H1 (cell line): Measurements from ENCODE around the gene ARHGEF40. TPM values are rescaled to one million over a fixed set of nuclear protein-coding genes. Genes with fewer than 3 reads are reported as not detected.

Experiments
- CTCF ChIA-PET: fragments of 300-600 bp; sonication (Branson Sonifier 250); formaldehyde crosslinking; loops from one replicate; lab custom pipeline; 2021; ENCODE audit not compliant: partially characterized antibody; lab: Charles Lee
- POLR2A ChIA-PET: fragments of 300-600 bp; sonication (Branson Sonifier 250); formaldehyde crosslinking; loops from one replicate; lab custom pipeline; 2021; ENCODE audit warnings: inconsistent platforms; ENCODE audit not compliant: partially characterized antibody; lab: Charles Lee
- DNase-seq, 2 experiments: peaks; one replicate each; pipeline versions ENCODE4 v3.0.0 to v3.0.0-alpha.2; 2010 to 2022; ENCODE audit warnings: low spot score in 2 of 2, low read depth in 1 of 2, mixed read lengths in 1 of 2
- FAIRE-seq: peaks from 2 replicates; lab custom pipeline; 2011; peaks lifted over from hg19 to GRCh38; lab: Jason Lieb, UNC
- H2AFZ ChIP-seq: 2 replicates; pipeline ENCODE4 v1.8.1; 2012; ENCODE audit warnings: low read length, inconsistent platforms
- H2AK5ac ChIP-seq: 2 replicates; pipeline ENCODE4 v1.6.1; 2013; ENCODE audit warnings: low read depth, low read length
- H2BK120ac ChIP-seq: replicated peaks from 2 replicates; pipeline ENCODE3; 2013; ENCODE audit warnings: low read depth, low read length, inconsistent platforms
- H2BK12ac ChIP-seq: 2 replicates; pipeline ENCODE4 v1.6.1; 2013; ENCODE audit warnings: low read depth, low read length
- H2BK15ac ChIP-seq: 2 replicates; pipeline ENCODE4 v1.6.1; 2013; ENCODE audit warnings: low read length
- H2BK20ac ChIP-seq: 2 replicates; pipeline ENCODE4 v1.6.1; 2013; ENCODE audit warnings: low read length
- H2BK5ac ChIP-seq: 2 replicates; pipeline ENCODE4 v1.6.1; 2013; ENCODE audit warnings: low read depth, low read length
- H3K14ac ChIP-seq: 2 replicates; pipeline ENCODE4 v1.6.1; 2013; ENCODE audit warnings: inconsistent platforms; ENCODE audit not compliant: insufficient read length
- H3K18ac ChIP-seq: 2 replicates; pipeline ENCODE4 v1.6.1; 2013; ENCODE audit warnings: low read length; ENCODE audit errors: extremely low read depth
- H3K23ac ChIP-seq: 2 replicates; pipeline ENCODE4 v1.6.1; 2013; ENCODE audit warnings: inconsistent platforms; ENCODE audit not compliant: insufficient read length
- H3K23me2 ChIP-seq: 2 replicates; pipeline ENCODE4 v1.6.1; 2013; ENCODE audit warnings: low read depth, low read length
- H3K27ac ChIP-seq: 2 replicates; pipeline ENCODE4 v1.6.1; 2011; ENCODE audit warnings: low read depth, low read length, inconsistent platforms
- H3K27me3 ChIP-seq, 4 experiments: replicated peaks in 1 of 4; 1 replicate in 1 of 4; 2 replicates in 3 of 4; pipeline versions ENCODE4 v1.6.1 to v1.8.1; 2011 to 2013; ENCODE audit warnings: low read length in 3 of 4, mild to moderate bottlenecking in 3 of 4, inconsistent platforms in 2 of 4, mixed read lengths in 2 of 4, moderate library complexity in 1 of 4; ENCODE audit not compliant: control insufficient read depth in 3 of 4, insufficient read depth in 3 of 4; ENCODE audit errors: extremely low read depth in 1 of 4
- H3K36me3 ChIP-seq, 4 experiments: 2 replicates each; pipeline versions ENCODE4 v1.6.1 to v1.8.1; 2011 to 2013; ENCODE audit warnings: mild to moderate bottlenecking in 4 of 4, low read length in 3 of 4, moderate library complexity in 2 of 4, control low read depth in 1 of 4, inconsistent platforms in 1 of 4; ENCODE audit not compliant: insufficient read depth in 4 of 4, control insufficient read depth in 2 of 4
- H3K4ac ChIP-seq: replicated peaks from 2 replicates; pipeline ENCODE3; 2013; ENCODE audit warnings: low read length, low read depth, mixed read lengths, inconsistent platforms; ENCODE audit not compliant: insufficient read length
- H3K4me1 ChIP-seq, 4 experiments: replicated peaks in 1 of 4; 1 replicate in 1 of 4; 2 replicates in 3 of 4; pipeline versions ENCODE4 v1.6.1 to v1.8.1; 2011 to 2013; ENCODE audit warnings: low read length in 3 of 4, inconsistent platforms in 2 of 4, mixed read lengths in 1 of 4; ENCODE audit not compliant: insufficient read depth in 4 of 4, control insufficient read depth in 3 of 4
- H3K4me2 ChIP-seq, 2 experiments: 2 replicates each; pipeline versions ENCODE4 v1.6.1 to v1.8.1; 2011 to 2013; ENCODE audit warnings: low read depth in 2 of 2, low read length in 2 of 2, control low read depth in 1 of 2, inconsistent platforms in 1 of 2, mild to moderate bottlenecking in 1 of 2; ENCODE audit not compliant: insufficient read depth in 1 of 2
- H3K4me3 ChIP-seq, 4 experiments: fragments of 200-600, 300-600 bp in 1 of 4; sonication (generic), shearing (Covaris generic), sonication (Bioruptor Twin) in 1 of 4; 2 replicates each; pipeline versions ENCODE4 v1.5.1 to v1.8.1; 2011 to 2016; ENCODE audit warnings: low read length in 4 of 4, low read depth in 3 of 4, control low read depth in 2 of 4, inconsistent platforms in 2 of 4, mild to moderate bottlenecking in 2 of 4, mixed read lengths in 1 of 4, moderate library complexity in 1 of 4; ENCODE audit not compliant: insufficient read depth in 2 of 4; ENCODE audit errors: extremely low read depth in 1 of 4
- H3K56ac ChIP-seq: replicated peaks from 2 replicates; pipeline ENCODE3; 2013; ENCODE audit warnings: low read depth, mild to moderate bottlenecking, mixed read lengths, low read length, inconsistent platforms; ENCODE audit not compliant: insufficient read length
- H3K79me1 ChIP-seq: 2 replicates; pipeline ENCODE4 v1.6.1; 2013; ENCODE audit warnings: low read depth, low read length, control low read depth
- H3K79me2 ChIP-seq, 2 experiments: 2 replicates each; pipeline versions ENCODE4 v1.6.1 to v1.8.1; 2012 to 2013; ENCODE audit warnings: low read length in 2 of 2, mild to moderate bottlenecking in 2 of 2, inconsistent platforms in 1 of 2; ENCODE audit not compliant: insufficient read depth in 2 of 2, control insufficient read depth in 1 of 2
- H3K9ac ChIP-seq, 4 experiments: replicated peaks in 1 of 4; 1 replicate in 1 of 4; 2 replicates in 3 of 4; pipeline versions ENCODE4 v1.6.1 to v1.8.1; 2011 to 2013; ENCODE audit warnings: low read depth in 3 of 4, low read length in 3 of 4, control low read depth in 2 of 4, mild to moderate bottlenecking in 2 of 4, moderate library complexity in 2 of 4, inconsistent platforms in 1 of 4; ENCODE audit errors: extremely low read depth in 1 of 4
- H3K9me3 ChIP-seq, 2 experiments: 2 replicates each; pipeline versions ENCODE4 v1.6.1 to v1.8.1; 2012 to 2013; ENCODE audit warnings: mild to moderate bottlenecking in 2 of 2, moderate library complexity in 2 of 2, control low read depth in 1 of 2, inconsistent platforms in 1 of 2, low read depth in 1 of 2, low read length in 1 of 2, mixed read lengths in 1 of 2; ENCODE audit not compliant: insufficient read depth in 2 of 2
- H4K20me1 ChIP-seq, 2 experiments: replicated peaks in 1 of 2; 2 replicates each; pipeline versions ENCODE3 to v1.8.1; 2011 to 2013; ENCODE audit warnings: inconsistent platforms in 2 of 2, low read length in 2 of 2, mild to moderate bottlenecking in 1 of 2; ENCODE audit not compliant: insufficient read depth in 2 of 2, control insufficient read depth in 1 of 2
- H4K5ac ChIP-seq: 2 replicates; pipeline ENCODE4 v1.6.1; 2013; ENCODE audit warnings: low read length, low read depth, mixed read lengths, inconsistent platforms; ENCODE audit not compliant: insufficient read length
- H4K8ac ChIP-seq: 2 replicates; pipeline ENCODE4 v1.8.0; 2013; ENCODE audit warnings: mild to moderate bottlenecking, moderate library complexity, low read length, inconsistent platforms; ENCODE audit not compliant: insufficient read depth; ENCODE audit errors: extremely low read depth
- H4K91ac ChIP-seq: replicated peaks from 2 replicates; pipeline ENCODE3; 2013; ENCODE audit warnings: low read length, mixed read lengths, inconsistent platforms; ENCODE audit not compliant: insufficient read length
- BACH1 ChIP-seq: IDR thresholded peaks from 2 replicates; pipeline ENCODE4 v1.6.1; 2012; ENCODE audit warnings: low read length, improper control_type of control experiment
- JUN ChIP-seq: IDR thresholded peaks from 2 replicates; pipeline ENCODE4 v1.6.1; 2011; ENCODE audit warnings: low read depth, mild to moderate bottlenecking, improper control_type of control experiment, low read length
- WGBS, 2 experiments: shearing (Covaris generic) in 1 of 2; methylation state at CpG; one replicate each; pipeline versions ENCODE4 v1.1.6 to v1.1.7; 2013 to 2015; ENCODE audit warnings: low lambda C conversion rate in 2 of 2, mixed read lengths in 2 of 2, inconsistent platforms in 1 of 2, low coverage in 1 of 2, missing lambda C conversion rate in 1 of 2; ENCODE audit not compliant: insufficient replicate concordance in 2 of 2, insufficient coverage in 1 of 2, insufficient read length in 1 of 2; ENCODE audit errors: extremely low coverage in 1 of 2, missing lambda C conversion rate in 1 of 2; 5-methylcytosine and 5-hydroxymethylcytosine counted together
- polyA plus RNA-seq, 7 experiments: library from polyadenylated mRNA; depleted of rRNA in 3 of 7; stranded (reverse) in 5 of 7; unstranded in 2 of 7; fragments of >200 nt in 5 of 7; fragments of 200-250 nt in 2 of 7; gene quantifications; 1 replicate in 5 of 7; 2 replicates in 1 of 7; 4 replicates in 1 of 7; pipeline versions ENCODE4 v1.2.1 to v1.2.3, GENCODE V29; 2011 to 2013; ENCODE audit warnings: missing spikeins in 2 of 7, mixed read lengths in 2 of 7
- total RNA-seq: library from RNA; stranded (reverse); fragmentation: NEBNext Ultra II Directional; extraction: Animal tissue kit (Norgen Biotek cat#: 25700); gene quantifications from 2 replicates; pipeline ENCODE4 v1.2.1, GENCODE V29; 2021

The ARHGEF40 gene
- total and polyA plus RNA-seq, 2 of the 8 experiments (the other 6 are each of a cell fraction or from before 2014, with no cell fraction given) = 53.1 to 101 TPM

DNA sequence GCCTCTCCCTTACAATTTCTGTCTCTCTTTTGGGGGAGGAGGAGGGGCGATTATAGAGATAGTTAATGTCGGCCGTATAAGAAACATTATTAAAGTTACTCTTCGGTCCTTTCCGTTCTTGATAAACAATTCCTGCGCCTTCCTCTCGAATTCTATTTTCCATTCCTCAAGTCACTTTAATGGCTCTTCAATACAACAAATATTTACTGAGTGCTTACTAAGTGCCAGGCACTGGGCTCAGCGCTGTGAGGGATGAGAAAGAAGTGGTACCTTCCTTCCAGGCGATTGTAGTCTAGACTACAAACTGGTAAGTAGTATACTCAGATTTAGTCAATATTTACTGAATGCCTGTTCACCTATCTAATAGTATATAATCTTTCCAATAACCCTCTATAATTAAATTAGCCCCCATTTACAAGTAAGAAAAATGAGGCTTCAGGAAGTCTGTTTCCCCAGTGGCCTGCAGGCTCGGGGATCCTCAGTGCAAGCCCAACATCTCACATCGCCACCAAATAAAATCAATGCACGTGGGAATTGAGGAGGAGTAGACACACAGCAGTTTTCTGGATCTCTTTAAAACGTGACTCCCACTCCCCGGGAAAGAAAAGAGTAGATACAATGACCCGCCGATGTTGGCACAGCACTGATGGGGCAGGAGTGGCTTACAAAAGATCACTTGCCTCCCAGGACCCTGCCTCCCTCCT is 28.9 kb downstream of the ARHGEF40 start:
- Histone ChIP-seq H2BK20ac (no peak overlapping the region; the same call in 1 of the 2 replicates), H3K79me1 (no peaks in the 10 kb centered on the region; the same call in 1 of the 2 replicates), H3K14ac (no peak overlapping the region), H3K27ac (no peak overlapping the region), H4K91ac (peak overlapping the region; percentile 28), H3K27me3 (no peaks in the 10 kb centered on the region), H3K9ac (peak overlapping the region in 3 of 4 experiments; percentile 33 to 45 (median 35); a peak in 5 of 7 replicates), H2BK15ac (no peak overlapping the region), H2BK120ac (no peak overlapping the region), H3K23ac (no peak overlapping the region), H3K4ac (peak overlapping the region; percentile 34), H3K23me2 (peaks cover 16% of the 10 kb centered on the region), H2BK12ac (no peak overlapping the region; the same call in 1 of the 2 replicates), H2AFZ (no peak overlapping the region), H2BK5ac (peak overlapping the region; percentile 69), H3K9me3 (no peaks in the 10 kb centered on the region), H3K79me2 (peaks cover 4 to 59% of the 10 kb centered on the region in 2 experiments), H3K18ac (peak overlapping the region; percentile 2; the same call in 1 of the 2 replicates), H4K8ac (no peak overlapping the region), H3K4me1 (peaks cover 7 to 30% (median 12%) of the 10 kb centered on the region in 4 experiments; a peak in 6 of 7 replicates), H3K4me3 (peak overlapping the region; percentile 68 to 78 (median 73)), H4K5ac (peak overlapping the region; percentile 5), H3K4me2 (peak overlapping the region; percentile 75 to 88), H3K56ac (no peak overlapping the region), H3K36me3 (no peaks in the 10 kb centered on the region), H2AK5ac (no peak overlapping the region), H4K20me1 (peaks cover 0 to 3% of the 10 kb centered on the region in 2 experiments)
- TF ChIP-seq BACH1 (0 out of 2 replicates have a peak, but pooled peaks have one; percentile 0), JUN (no peak)
- ChIA-PET POLR2A (interaction anchor here (1.0 to 7.8 kb wide), 4 partner anchors 11 to 28 kb away, joined by 3 to 148 read pairs (median 64); partner anchors contain the start of gene ARHGEF40), CTCF (interaction anchor here (0.6 to 9.2 kb wide), 7 partner anchors 7 to 86 kb away, joined by 3 to 148 read pairs (median 94); partner anchors contain the start of gene ARHGEF40)
- DNase-seq (no peak), FAIRE-seq (no peak)
- WGBS, 2 experiments = 19% methylated on average over 16 of the region's 16 CpGs; no CpG with 5 or more reads in 1 of the 2 experiments
